HUES64 (cell line): ENCODE measurements around the gene KSR2.

Experiments
- H3K27ac ChIP-seq: 2 replicates; pipeline ENCODE4 v1.7.0; 2013; ENCODE audit warnings: low read depth, low read length, inconsistent platforms
- H3K27me3 ChIP-seq: 2 replicates; pipeline ENCODE4 v1.6.1; 2013; ENCODE audit warnings: mild to moderate bottlenecking, low read length; ENCODE audit not compliant: insufficient read depth
- H3K36me3 ChIP-seq: 2 replicates; pipeline ENCODE4 v1.6.1; 2013; ENCODE audit warnings: mild to moderate bottlenecking, low read length; ENCODE audit not compliant: insufficient read depth
- H3K4me1 ChIP-seq: 2 replicates; pipeline ENCODE4 v1.6.1; 2013; ENCODE audit warnings: mild to moderate bottlenecking, low read length, moderate library complexity; ENCODE audit not compliant: insufficient read depth
- H3K4me3 ChIP-seq: 2 replicates; pipeline ENCODE4 v1.5.1; 2013; ENCODE audit warnings: mild to moderate bottlenecking, low read length, moderate library complexity
- H3K9ac ChIP-seq: 2 replicates; pipeline ENCODE4 v1.6.1; 2013; ENCODE audit warnings: mild to moderate bottlenecking, low read depth, low read length
- H3K9me3 ChIP-seq: 2 replicates; pipeline ENCODE4 v1.6.1; 2013; ENCODE audit warnings: low read depth, low read length; ENCODE audit not compliant: insufficient read depth
- WGBS: fragments of 150-250, 120-280 bp; methylation state at CpG from one replicate; pipeline ENCODE4 v1.1.7; 2013; ENCODE audit warnings: missing lambda C conversion rate; 5-methylcytosine and 5-hydroxymethylcytosine counted together

KSR2 gene

GRCh38 chr12:117590386-117590785 lies 378.4 kb downstream of the KSR2 start:
- Histone ChIP-seq H3K9me3 (no peaks in the 10 kb centered on the region), H3K27ac (no peak overlapping the region), H3K9ac (no peak overlapping the region), H3K36me3 (no peaks in the 10 kb centered on the region), H3K27me3 (no peaks in the 10 kb centered on the region), H3K4me3 (no peak overlapping the region), H3K4me1 (no peaks in the 10 kb centered on the region)
- 93% methylated on average over 3 of the region's 3 CpGs for WGBS

GRCh38 chr12:117589021-117589420 lies 379.8 kb downstream of the KSR2 start:
- Histone ChIP-seq H3K27ac (no peak overlapping the region), H3K27me3 (no peaks in the 10 kb centered on the region), H3K4me1 (no peaks in the 10 kb centered on the region; the same call in 1 of the 2 replicates), H3K4me3 (no peak overlapping the region), H3K36me3 (no peaks in the 10 kb centered on the region), H3K9ac (no peak overlapping the region), H3K9me3 (no peaks in the 10 kb centered on the region)
- WGBS, result no CpG with 5 or more reads among the region's 1 CpG

- Histone ChIP-seq H3K4me3 (no peak overlapping the region), H3K27ac (no peak overlapping the region), H3K4me1 (no peaks in the 10 kb centered on the region; the same call in 1 of the 2 replicates), H3K27me3 (no peaks in the 10 kb centered on the region), H3K9ac (no peak overlapping the region), H3K9me3 (no peaks in the 10 kb centered on the region), H3K36me3 (no peaks in the 10 kb centered on the region)
- WGBS, result 35% methylated on average over 12 of the region's 12 CpGs
These were observed 381.0 kb downstream of the KSR2 start for GRCh38 chr12:117587631-117588287.

- Histone ChIP-seq H3K9ac (peak overlapping the region; percentile 8; the same call in 1 of the 2 replicates), H3K4me1 (peaks cover 8% of the 10 kb centered on the region)
- WGBS, result 35% methylated on average over 11 of the region's 12 CpGs
These were observed 385.0 kb downstream of the KSR2 start for GRCh38 chr12:117583677-117584225.

GRCh38 chr12:117583092-117583491 lies 385.7 kb downstream of the KSR2 start:
- Histone ChIP-seq H3K27me3 (no peaks in the 10 kb centered on the region), H3K9ac (no peak overlapping the region), H3K27ac (no peak overlapping the region), H3K4me3 (no peak overlapping the region), H3K36me3 (no peaks in the 10 kb centered on the region), H3K9me3 (no peaks in the 10 kb centered on the region), H3K4me1 (peaks cover 8% of the 10 kb centered on the region)
- WGBS, result 92% methylated on average over 2 of the region's 2 CpGs

More at GRCh38 chr12:117583677-117584225, 385.0 kb downstream of the KSR2 start:
- Histone ChIP-seq H3K9me3 (no peaks in the 10 kb centered on the region), H3K27ac (peak overlapping the region; percentile 47; the same call in 1 of the 2 replicates), H3K27me3 (no peaks in the 10 kb centered on the region), H3K4me3 (0 out of 2 replicates have a peak overlapping the region, but pooled peaks have one; percentile 0), H3K36me3 (no peaks in the 10 kb centered on the region)

GRCh38 chr12:117582135-117582784 lies 386.5 kb downstream of the KSR2 start:
- Histone ChIP-seq H3K9me3 (no peaks in the 10 kb centered on the region), H3K36me3 (no peaks in the 10 kb centered on the region), H3K9ac (no peak overlapping the region), H3K4me1 (peaks cover 8% of the 10 kb centered on the region), H3K27ac (no peak overlapping the region), H3K4me3 (no peak overlapping the region), H3K27me3 (no peaks in the 10 kb centered on the region)
- WGBS, result 89% methylated on average over 10 of the region's 10 CpGs

- no peak overlapping the region for H3K4me3 ChIP-seq
- H3K27me3 ChIP-seq, result no peaks in the 10 kb centered on the region
- peaks cover 8% of the 10 kb centered on the region for H3K4me1 ChIP-seq
- WGBS, result 48% methylated on average over 8 of the region's 8 CpGs
- H3K36me3 ChIP-seq, result no peaks in the 10 kb centered on the region
- H3K27ac ChIP-seq, result no peak overlapping the region
- no peaks in the 10 kb centered on the region for H3K9me3 ChIP-seq
- H3K9ac ChIP-seq, result no peak overlapping the region
These were observed 388.1 kb downstream of the KSR2 start for GRCh38 chr12:117580718-117581062.

GRCh38 chr12:117580015-117580717 lies 388.6 kb downstream of the KSR2 start:
- Histone ChIP-seq H3K27ac (no peak overlapping the region), H3K4me3 (no peak overlapping the region), H3K36me3 (no peaks in the 10 kb centered on the region), H3K9me3 (no peaks in the 10 kb centered on the region), H3K27me3 (no peaks in the 10 kb centered on the region), H3K4me1 (peaks cover 8% of the 10 kb centered on the region), H3K9ac (no peak overlapping the region)
- 85% methylated on average over 8 of the region's 8 CpGs for WGBS

- WGBS, result 95% methylated on average over 3 of the region's 3 CpGs
- Histone ChIP-seq H3K9ac (no peak overlapping the region), H3K27me3 (no peaks in the 10 kb centered on the region), H3K4me3 (no peak overlapping the region), H3K36me3 (no peaks in the 10 kb centered on the region), H3K4me1 (peaks cover 8% of the 10 kb centered on the region), H3K27ac (no peak overlapping the region), H3K9me3 (no peaks in the 10 kb centered on the region)
These were observed 391.6 kb downstream of the KSR2 start for GRCh38 chr12:117577122-117577657.

- 88% methylated on average over 3 of the region's 3 CpGs for WGBS
- no peak overlapping the region for H3K4me3 ChIP-seq
These were observed 392.7 kb downstream of the KSR2 start for GRCh38 chr12:117576053-117576452.

GRCh38 chr12:117574655-117575054 lies 394.1 kb downstream of the KSR2 start:
- Histone ChIP-seq H3K4me3 (no peak overlapping the region), H3K9ac (no peak overlapping the region), H3K27me3 (no peaks in the 10 kb centered on the region), H3K4me1 (0 out of 2 replicates have a peak, but pooled peaks cover 3% of the 10 kb centered on the region), H3K36me3 (no peaks in the 10 kb centered on the region), H3K27ac (no peak overlapping the region), H3K9me3 (no peaks in the 10 kb centered on the region)
- 79% methylated on average over 2 of the region's 2 CpGs for WGBS

More at GRCh38 chr12:117576053-117576452, 392.7 kb downstream of the KSR2 start:
- H3K4me1 ChIP-seq, result peaks cover 9% of the 10 kb centered on the region
- no peak overlapping the region for H3K9ac ChIP-seq
- no peaks in the 10 kb centered on the region for H3K27me3 ChIP-seq
- H3K36me3 ChIP-seq, result no peaks in the 10 kb centered on the region
- H3K9me3 ChIP-seq, result no peaks in the 10 kb centered on the region
- no peak overlapping the region for H3K27ac ChIP-seq
